OCI-LY7 (cell line): ENCODE data around the gene TSEN15. TPM values are rescaled to one million over a fixed set of nuclear protein-coding genes. Genes with fewer than 3 reads are reported as not detected.

Source experiments
- BruUV-seq: library from RNA; stranded (reverse); fragments of 400-500 nt; replicated peaks from 2 replicates; lab custom pipeline; 2021; lab: Mats Ljungman, UMichigan
- CTCF ChIA-PET: fragments of 300-600 bp; sonication (Branson Sonifier 250); formaldehyde crosslinking; loops from one replicate; lab custom pipeline; 2022; ENCODE audit warnings: antibody characterized with exemption; ENCODE audit not compliant: unreplicated experiment; lab: Charles Lee
- POLR2A ChIA-PET: fragments of 300-600 bp; sonication (Branson Sonifier 250); formaldehyde crosslinking; loops from one replicate; lab custom pipeline; 2022; ENCODE audit warnings: antibody characterized with exemption; lab: Charles Lee
- DNase-seq: peaks from one replicate; pipeline ENCODE4 v3.0.0-alpha.2; 2015; ENCODE audit warnings: low spot score
- H2AFZ ChIP-seq: fragments of 200-600 bp; sonication (generic), shearing (Covaris generic); 2 replicates; pipeline ENCODE4 v1.6.1; 2014; ENCODE audit warnings: mild to moderate bottlenecking, antibody characterized with exemption, low read length, moderate library complexity
- H3K27ac ChIP-seq: fragments of 200-600 bp; sonication (generic); 2 replicates; pipeline ENCODE4 v1.5.1; 2014; ENCODE audit warnings: mixed run types, low read depth, mild to moderate bottlenecking, moderate library complexity, low read length, inconsistent platforms; ENCODE audit not compliant: poor library complexity, severe bottlenecking
- H3K36me3 ChIP-seq: fragments of 200-600 bp; sonication (generic); 2 replicates; pipeline ENCODE4 v1.6.1; 2014; ENCODE audit warnings: mild to moderate bottlenecking, antibody characterized with exemption, low read length, moderate library complexity, mixed read lengths; ENCODE audit not compliant: insufficient read depth
- H3K4me1 ChIP-seq: fragments of 200-600 bp; sonication (generic); 2 replicates; pipeline ENCODE4 v1.5.1; 2014; ENCODE audit warnings: mild to moderate bottlenecking, low read length; ENCODE audit not compliant: insufficient read depth, poor library complexity, severe bottlenecking
- H3K4me2 ChIP-seq: fragments of 200-600 bp; sonication (generic); 2 replicates; pipeline ENCODE4 v1.6.1; 2014; ENCODE audit warnings: mild to moderate bottlenecking, low read length
- H3K4me3 ChIP-seq: fragments of 200-600 bp; sonication (generic); 2 replicates; pipeline ENCODE4 v1.5.1; 2014; ENCODE audit warnings: mild to moderate bottlenecking, low read depth, low read length; ENCODE audit not compliant: poor library complexity, severe bottlenecking
- H3K79me2 ChIP-seq: fragments of 200-600 bp; sonication (generic); 2 replicates; pipeline ENCODE4 v1.6.1; 2016; ENCODE audit warnings: low read depth, mild to moderate bottlenecking, low read length, moderate library complexity, mixed read lengths; ENCODE audit not compliant: insufficient read depth
- H3K9me2 ChIP-seq: fragments of 200-600 bp; sonication (generic); 2 replicates; pipeline ENCODE4 v1.6.1; 2016; ENCODE audit warnings: mild to moderate bottlenecking, low read length, mixed read lengths; ENCODE audit not compliant: insufficient read depth
- H3K9me3 ChIP-seq: fragments of 200-600 bp; sonication (generic); 2 replicates; pipeline ENCODE4 v1.6.1; 2014; ENCODE audit warnings: mild to moderate bottlenecking, mixed run types, low read length, mixed read lengths
- H4K20me1 ChIP-seq: fragments of 200-600 bp; sonication (generic); 2 replicates; pipeline ENCODE4 v1.6.1; 2014; ENCODE audit warnings: mild to moderate bottlenecking, antibody characterized with exemption, low read length, moderate library complexity, mixed read lengths; ENCODE audit not compliant: insufficient read depth
- CTCF ChIP-seq: fragments of 200-600 bp; sonication (generic); conservative IDR thresholded peaks from 2 replicates; pipeline ENCODE4 v1.5.1; 2014; ENCODE audit warnings: mild to moderate bottlenecking, antibody characterized with exemption, low read length, moderate library complexity, mixed read lengths
- EZH2phosphoT487 ChIP-seq: fragments of 200-600 bp; sonication (generic); IDR thresholded peaks from 2 replicates; pipeline ENCODE4 v1.6.1; 2018; ENCODE audit warnings: low read depth, borderline replicate concordance, mild to moderate bottlenecking, mixed run types, antibody characterized with exemption, low read length, moderate library complexity, mixed read lengths
- intact Hi-C: fragments of 100-400 bp; cut with micrococcal nuclease; formaldehyde crosslinking; loops from one replicate; pipeline ENCODE4 v1.10.0; 2022; ENCODE audit not compliant: unreplicated experiment
- total RNA-seq, 2 experiments: library from RNA; depleted of rRNA in 1 of 2; stranded (reverse); fragments of >200 nt in 1 of 2; shearing (Covaris generic) in 1 of 2; gene quantifications; 2 replicates each; pipeline ENCODE4 v1.2.3, GENCODE V29; 2014 to 2022

Gene TSEN15
- total RNA-seq, 2 experiments from 2014 or later, result 42.5 to 45.1 TPM

GRCh38 chr1:184112176-184112948, 60.8 kb downstream of the TSEN15 start:
- BruUV-seq, result no TSS peak
- DNase-seq, result no peak
- intact Hi-C loops, result no loop called here
- Histone ChIP-seq H4K20me1 (no peaks in the 10 kb centered on the region), H3K4me3 (no peak overlapping the region), H3K79me2 (no peaks in the 10 kb centered on the region), H3K9me2 (no peaks in the 10 kb centered on the region), H3K27ac (no peak overlapping the region), H3K4me2 (no peak overlapping the region), H2AFZ (no peak overlapping the region), H3K9me3 (no peaks in the 10 kb centered on the region), H3K36me3 (no peaks in the 10 kb centered on the region), H3K4me1 (no peaks in the 10 kb centered on the region)
- ChIA-PET POLR2A (no interaction called here), CTCF (no interaction called here)
- TF ChIP-seq CTCF (no peak), EZH2phosphoT487 (no peak)

DNA sequence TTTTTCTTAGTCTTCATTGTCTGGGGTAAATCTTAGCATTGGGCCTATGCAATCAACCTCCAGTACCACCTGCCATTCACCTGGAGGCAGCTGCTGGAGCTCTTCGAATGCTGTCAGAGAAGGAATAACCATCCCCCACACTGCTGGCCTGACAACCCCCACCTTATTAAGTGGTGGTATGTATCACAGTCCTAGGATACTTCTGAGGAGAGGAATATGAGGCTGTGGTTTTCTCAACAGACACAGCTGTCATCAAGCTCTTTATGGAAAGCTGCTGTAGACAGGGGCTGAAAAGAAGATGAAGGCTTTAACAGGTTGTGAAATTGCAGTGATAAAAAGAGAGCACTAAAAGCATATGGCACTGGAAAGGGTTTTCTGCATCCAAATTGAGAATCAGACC, 61.7 kb downstream of the TSEN15 start:
- Histone ChIP-seq H3K9me3 (no peaks in the 10 kb centered on the region), H3K9me2 (no peaks in the 10 kb centered on the region), H3K4me2 (no peak overlapping the region), H3K36me3 (no peaks in the 10 kb centered on the region), H3K79me2 (no peaks in the 10 kb centered on the region), H2AFZ (no peak overlapping the region), H3K4me1 (no peaks in the 10 kb centered on the region), H4K20me1 (no peaks in the 10 kb centered on the region), H3K27ac (no peak overlapping the region), H3K4me3 (no peak overlapping the region)
- ChIA-PET CTCF (no interaction called here), POLR2A (no interaction called here)
- no peak for DNase-seq
- no peak for TF ChIP-seq EZH2phosphoT487
- TF ChIP-seq CTCF, result no peak
- BruUV-seq, result no TSS peak
- intact Hi-C loops, result no loop called here

DNA sequence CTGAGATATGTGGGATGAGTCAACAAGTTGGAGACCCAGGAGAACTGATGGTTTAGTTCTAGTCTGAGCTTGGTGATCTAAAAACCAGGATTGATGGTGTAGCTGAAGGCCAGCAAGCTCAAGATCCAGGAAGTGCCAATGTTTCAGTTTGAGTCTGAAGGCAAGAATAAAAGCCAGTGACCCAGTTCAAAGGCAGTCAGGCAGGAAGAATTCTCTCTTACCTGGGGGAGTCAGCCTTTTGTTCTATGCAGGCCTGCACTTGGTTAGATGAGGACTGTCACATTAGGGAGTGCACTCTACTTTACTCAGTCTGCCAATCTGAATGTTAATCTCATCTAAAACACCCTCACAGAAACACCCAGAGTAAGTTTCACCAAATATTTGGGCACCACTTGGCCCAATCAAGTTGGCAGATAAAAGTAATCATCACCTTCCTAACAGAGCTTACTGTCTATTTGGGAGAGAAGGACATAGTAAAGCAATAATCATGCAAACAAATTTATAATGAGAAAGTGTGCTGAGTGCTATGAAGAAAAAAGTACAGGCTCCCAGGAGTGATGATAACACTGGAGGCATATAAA, 63.4 kb downstream of the TSEN15 start:
- Histone ChIP-seq H3K36me3 (no peaks in the 10 kb centered on the region), H3K4me3 (no peak overlapping the region), H2AFZ (no peak overlapping the region), H3K27ac (no peak overlapping the region), H3K4me2 (no peak overlapping the region), H4K20me1 (no peaks in the 10 kb centered on the region), H3K9me2 (no peaks in the 10 kb centered on the region), H3K79me2 (no peaks in the 10 kb centered on the region), H3K4me1 (no peaks in the 10 kb centered on the region), H3K9me3 (no peaks in the 10 kb centered on the region)
- ChIA-PET CTCF (no interaction called here), POLR2A (interaction anchor here (0.6 kb wide), 1 partner anchor 257 kb away, joined by 3 read pairs; no protein-coding TSS in a partner anchor)
- TF ChIP-seq CTCF, result no peak
- TF ChIP-seq EZH2phosphoT487, result no peak
- no peak for DNase-seq
- intact Hi-C loops, result no loop called here
- no TSS peak for BruUV-seq
